Natural killer cell (primary cell): ENCODE data around the gene RPS21. TPM values are rescaled to one million over a fixed set of nuclear protein-coding genes. Genes with fewer than 3 reads are reported as not detected.
"Not testable (repeated sequence)": the region's sequence is repeated elsewhere in the genome, so short reads cannot be mapped to it uniquely, and the experiment has no call there.

ENCODE experiments used
- ATAC-seq, 3 donors: fragments of 150-1000 bp in 2 of 3; fragments of 200-7000 bp in 1 of 3; cut with Tn5 transposase; 1 replicate in 1 of 3; 2 replicates in 2 of 3; pipeline ENCODE4 v1.10.0; 2021; ENCODE audit warnings: mild to moderate bottlenecking in 2 of 3, moderate library complexity in 2 of 3
- DNase-seq, 2 donors: peaks; one replicate each; pipeline versions ENCODE4 v3.0.0 to v3.0.0-alpha.2; 2013 to 2021; ENCODE audit warnings: mixed read lengths in 1 of 2
- H3K27ac ChIP-seq: one replicate; pipeline ENCODE4 v1.5.1; 2013; ENCODE audit warnings: mild to moderate bottlenecking, low read length
- H3K27me3 ChIP-seq: one replicate; pipeline ENCODE4 v1.6.1; 2013; ENCODE audit warnings: low read length; ENCODE audit not compliant: control insufficient read depth, insufficient read depth
- H3K36me3 ChIP-seq: one replicate; pipeline ENCODE4 v1.6.1; 2013; ENCODE audit warnings: low read length; ENCODE audit not compliant: control insufficient read depth, insufficient read depth
- H3K4me1 ChIP-seq: one replicate; pipeline ENCODE4 v1.6.1; 2013; ENCODE audit warnings: low read length; ENCODE audit not compliant: control insufficient read depth, insufficient read depth
- H3K4me3 ChIP-seq: one replicate; pipeline ENCODE4 v1.5.1; 2013; ENCODE audit warnings: low read length
- H3K9me3 ChIP-seq: one replicate; pipeline ENCODE4 v1.6.1; 2013; ENCODE audit warnings: low read length; ENCODE audit not compliant: control insufficient read depth, insufficient read depth
- H3K27ac Mint-ChIP-seq, 2 donors: one replicate each; pipeline ENCODE4 v1.8.0; 2022; ENCODE audit warnings: mild to moderate bottlenecking in 2 of 2, mixed read lengths in 2 of 2, moderate library complexity in 1 of 2
- H3K27me3 Mint-ChIP-seq, 2 donors: one replicate each; pipeline ENCODE4 v1.8.0; 2022; ENCODE audit warnings: low read depth in 2 of 2, mixed read lengths in 2 of 2
- H3K36me3 Mint-ChIP-seq: one replicate; pipeline ENCODE4 v1.8.0; 2022; ENCODE audit warnings: mixed read lengths
- H3K4me1 Mint-ChIP-seq, 2 donors: one replicate each; pipeline ENCODE4 v1.8.0; 2022; ENCODE audit warnings: mixed read lengths in 2 of 2
- H3K4me3 Mint-ChIP-seq: one replicate; pipeline ENCODE4 v1.8.0; 2022; ENCODE audit warnings: mild to moderate bottlenecking, moderate library complexity, mixed read lengths
- H3K9me3 Mint-ChIP-seq, 2 donors: one replicate each; pipeline ENCODE4 v1.8.0; 2022; ENCODE audit warnings: mixed read lengths in 2 of 2
- CTCF ChIP-seq: fragments of 200-600 bp; IDR thresholded peaks from one replicate; pipeline ENCODE4 v1.8.0; 2022; ENCODE audit warnings: antibody characterized with exemption
- WGBS: methylation state at CpG from one replicate; pipeline ENCODE4 v1.1.7; 2013; ENCODE audit warnings: missing lambda C conversion rate; ENCODE audit not compliant: insufficient coverage; 5-methylcytosine and 5-hydroxymethylcytosine counted together
- intact Hi-C: fragments of 100-400 bp; cut with micrococcal nuclease; formaldehyde crosslinking; loops from one replicate; pipeline ENCODE4 v1.14.2; 2022
- total RNA-seq, 4 donors: library from RNA; stranded (reverse); fragments of 120-200 nt in 1 of 4; gene quantifications; one replicate each; pipeline versions ENCODE4 v1.2.3 to v1.2.4, GENCODE V29; 2013 to 2022

RPS21 gene
- total RNA-seq, 3 donors from 2014 or later (not counting 1 experiment from before 2014, with no cell fraction given): 887 to 1,244 (median 1,112) TPM

- no peak overlapping the region for H3K27ac ChIP-seq
- Mint-ChIP-seq H3K9me3 (no peaks in the 10 kb centered on the region), H3K4me3 (no peak overlapping the region), H3K4me1 (peaks cover 0 to 6% of the 10 kb centered on the region in 2 donors), H3K27ac (no peak overlapping the region), H3K27me3 (peaks cover 0 to 26% of the 10 kb centered on the region in 2 donors), H3K36me3 (no peaks in the 10 kb centered on the region)
- H3K36me3 ChIP-seq: no peaks in the 10 kb centered on the region
- 81% methylated on average over 29 of the region's 29 CpGs for WGBS
- DNase-seq: no peak
- intact Hi-C loops: no loop called here
- peaks cover 14% of the 10 kb centered on the region for H3K4me1 ChIP-seq
- peaks cover 18% of the 10 kb centered on the region for H3K27me3 ChIP-seq
- no peaks in the 10 kb centered on the region for H3K9me3 ChIP-seq
- TF ChIP-seq CTCF: no peak
- no peak for ATAC-seq
- H3K4me3 ChIP-seq: no peak overlapping the region
Measured at GRCh38 chr20:62372042-62372993, 14.6 kb upstream of the RPS21 start.

- DNase-seq, H3K9me3 ChIP-seq, H3K9me3 Mint-ChIP-seq, H3K4me1 ChIP-seq, H3K27me3 ChIP-seq, ATAC-seq, H3K36me3 ChIP-seq, H3K36me3 Mint-ChIP-seq, H3K4me3 Mint-ChIP-seq, H3K4me1 Mint-ChIP-seq, intact Hi-C loops, H3K27ac Mint-ChIP-seq, H3K27ac ChIP-seq, H3K4me3 ChIP-seq: not testable (repeated sequence)
- WGBS: 87% methylated on average over 27 of the region's 40 CpGs
- peaks cover 0 to 17% of the 10 kb centered on the region in 2 donors for H3K27me3 Mint-ChIP-seq
Measured at GRCh38 chr20:62373631-62374179, 13.2 kb upstream of the RPS21 start.

GRCh38 chr20:62374331-62375152, 12.4 kb upstream of the RPS21 start:
- Histone ChIP-seq H3K27ac (no peak overlapping the region), H3K4me1 (no peaks in the 10 kb centered on the region), H3K4me3 (no peak overlapping the region), H3K9me3 (no peaks in the 10 kb centered on the region), H3K36me3 (no peaks in the 10 kb centered on the region), H3K27me3 (peaks cover 3% of the 10 kb centered on the region)
- intact Hi-C loops: no loop called here
- Mint-ChIP-seq H3K4me1 (no peaks in the 10 kb centered on the region), H3K36me3 (no peaks in the 10 kb centered on the region), H3K27ac (no peak overlapping the region), H3K27me3 (peaks cover 0 to 11% of the 10 kb centered on the region in 2 donors), H3K4me3 (no peak overlapping the region), H3K9me3 (no peaks in the 10 kb centered on the region)
- DNase-seq (no peak), ATAC-seq (no peak)
- WGBS: 60% methylated on average over 23 of the region's 24 CpGs
- TF ChIP-seq CTCF: no peak
